NCI-H1048 (cell line): Measurements from ENCODE around the gene TPCN2.

Experiments used
- DNase-seq: peaks from one replicate; lab custom pipeline; 2025; lab: John Stamatoyannopoulos, UW

TPCN2 gene

GRCh38 chr11:69039501-69039900 is 9.2 kb upstream of the TPCN2 start:
- no peak for DNase-seq

- DNase-seq: no peak
Observed at GRCh38 chr11:69040051-69040450, 8.7 kb upstream of the TPCN2 start.

GRCh38 chr11:69040581-69041260 is 8.0 kb upstream of the TPCN2 start:
- DNase-seq: no peak

- DNase-seq: no peak
Observed at GRCh38 chr11:69041516-69041915, 7.2 kb upstream of the TPCN2 start.

GRCh38 chr11:69044111-69045013 is 4.4 kb upstream of the TPCN2 start:
- no peak for DNase-seq

- no peak for DNase-seq
Observed at GRCh38 chr11:69048031-69048693, 570 bp upstream of the TPCN2 start.

GRCh38 chr11:69049490-69049867 is 747 bp downstream of the TPCN2 start:
- DNase-seq: no peak

GRCh38 chr11:69050592-69051380 is 2.1 kb downstream of the TPCN2 start:
- no peak for DNase-seq

GRCh38 chr11:69051381-69052342 is 2.9 kb downstream of the TPCN2 start:
- no peak for DNase-seq

GRCh38 chr11:69052343-69053168 is 3.8 kb downstream of the TPCN2 start:
- DNase-seq: no peak

- no peak for DNase-seq
Observed at GRCh38 chr11:69053169-69053477, 4.4 kb downstream of the TPCN2 start.

- DNase-seq: no peak
Observed at GRCh38 chr11:69053546-69054396, 5.0 kb downstream of the TPCN2 start.

GRCh38 chr11:69054397-69055211 is 5.9 kb downstream of the TPCN2 start:
- no peak for DNase-seq

GRCh38 chr11:69055212-69055586 is 6.5 kb downstream of the TPCN2 start:
- DNase-seq: no peak

GRCh38 chr11:69055598-69056516 is 7.1 kb downstream of the TPCN2 start:
- no peak for DNase-seq

GRCh38 chr11:69057236-69057635 is 8.5 kb downstream of the TPCN2 start:
- DNase-seq: no peak

- no peak for DNase-seq
Observed at GRCh38 chr11:69057801-69058200, 9.1 kb downstream of the TPCN2 start.
